ENCODE data around the gene APC2. TPM values are rescaled to one million over a fixed set of nuclear protein-coding genes. Genes with fewer than 3 reads are reported as not detected.

The APC2 gene
- total RNA-seq, 2 experiments from 2014 or later, result 0.07 to 0.29 TPM

- CTCF ChIA-PET, result interaction anchor here (1.1 to 1.8 kb wide), 2 partner anchors 136 to 158 kb away, joined by 3 to 5 read pairs; no protein-coding TSS in a partner anchor
- H3K4me1 Mint-ChIP-seq (ENCODE audit: low read depth), result peaks cover 18% of the 10 kb centered on the region
- H3K9me3 Mint-ChIP-seq, result no peaks in the 10 kb centered on the region
- DNase-seq (no peak), ATAC-seq (no peak)
- intact Hi-C loops (cut with micrococcal nuclease), result no loop called here
- TF ChIP-seq, protein P1, sequence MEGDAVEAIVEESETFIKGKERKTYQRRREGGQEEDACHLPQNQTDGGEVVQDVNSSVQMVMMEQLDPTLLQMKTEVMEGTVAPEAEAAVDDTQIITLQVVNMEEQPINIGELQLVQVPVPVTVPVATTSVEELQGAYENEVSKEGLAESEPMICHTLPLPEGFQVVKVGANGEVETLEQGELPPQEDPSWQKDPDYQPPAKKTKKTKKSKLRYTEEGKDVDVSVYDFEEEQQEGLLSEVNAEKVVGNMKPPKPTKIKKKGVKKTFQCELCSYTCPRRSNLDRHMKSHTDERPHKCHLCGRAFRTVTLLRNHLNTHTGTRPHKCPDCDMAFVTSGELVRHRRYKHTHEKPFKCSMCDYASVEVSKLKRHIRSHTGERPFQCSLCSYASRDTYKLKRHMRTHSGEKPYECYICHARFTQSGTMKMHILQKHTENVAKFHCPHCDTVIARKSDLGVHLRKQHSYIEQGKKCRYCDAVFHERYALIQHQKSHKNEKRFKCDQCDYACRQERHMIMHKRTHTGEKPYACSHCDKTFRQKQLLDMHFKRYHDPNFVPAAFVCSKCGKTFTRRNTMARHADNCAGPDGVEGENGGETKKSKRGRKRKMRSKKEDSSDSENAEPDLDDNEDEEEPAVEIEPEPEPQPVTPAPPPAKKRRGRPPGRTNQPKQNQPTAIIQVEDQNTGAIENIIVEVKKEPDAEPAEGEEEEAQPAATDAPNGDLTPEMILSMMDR (IDR thresholded peaks at IDR 0.05), result no peak
- peaks cover 5% of the 10 kb centered on the region for H3K27me3 Mint-ChIP-seq
- POLR2A ChIA-PET, result interaction anchor here (1.3 to 1.5 kb wide), 3 partner anchors 14 to 41 kb away, joined by 3 to 5 read pairs (median 3); no protein-coding TSS in a partner anchor
- peak overlapping the region; percentile 70 for H3K4me3 Mint-ChIP-seq
- peak overlapping the region; percentile 67 for H3K27ac Mint-ChIP-seq
- H3K36me3 Mint-ChIP-seq (ENCODE audit: low read depth), result no peaks in the 10 kb centered on the region
These were observed 47.4 kb upstream of the APC2 start for GRCh38 chr19:1402411-1403070.

GRCh38 chr19:1406774-1407527, 43.0 kb upstream of the APC2 start:
- Mint-ChIP-seq H3K4me3 (peak overlapping the region; percentile 71), H3K27ac (peak overlapping the region; percentile 76), H3K27me3 (peaks cover 5% of the 10 kb centered on the region), H3K4me1 (ENCODE audit: low read depth) (peaks cover 42% of the 10 kb centered on the region), H3K36me3 (ENCODE audit: low read depth) (peaks cover 23% of the 10 kb centered on the region), H3K9me3 (no peaks in the 10 kb centered on the region)
- TF ChIP-seq, protein P1 (IDR thresholded peaks at IDR 0.05), result peak; percentile 92
- ChIA-PET POLR2A (no interaction called here), CTCF (no interaction called here)
- DNase-seq (peak; percentile 99), ATAC-seq (peak; percentile 88)
- intact Hi-C loops (cut with micrococcal nuclease), result no loop called here

DNA sequence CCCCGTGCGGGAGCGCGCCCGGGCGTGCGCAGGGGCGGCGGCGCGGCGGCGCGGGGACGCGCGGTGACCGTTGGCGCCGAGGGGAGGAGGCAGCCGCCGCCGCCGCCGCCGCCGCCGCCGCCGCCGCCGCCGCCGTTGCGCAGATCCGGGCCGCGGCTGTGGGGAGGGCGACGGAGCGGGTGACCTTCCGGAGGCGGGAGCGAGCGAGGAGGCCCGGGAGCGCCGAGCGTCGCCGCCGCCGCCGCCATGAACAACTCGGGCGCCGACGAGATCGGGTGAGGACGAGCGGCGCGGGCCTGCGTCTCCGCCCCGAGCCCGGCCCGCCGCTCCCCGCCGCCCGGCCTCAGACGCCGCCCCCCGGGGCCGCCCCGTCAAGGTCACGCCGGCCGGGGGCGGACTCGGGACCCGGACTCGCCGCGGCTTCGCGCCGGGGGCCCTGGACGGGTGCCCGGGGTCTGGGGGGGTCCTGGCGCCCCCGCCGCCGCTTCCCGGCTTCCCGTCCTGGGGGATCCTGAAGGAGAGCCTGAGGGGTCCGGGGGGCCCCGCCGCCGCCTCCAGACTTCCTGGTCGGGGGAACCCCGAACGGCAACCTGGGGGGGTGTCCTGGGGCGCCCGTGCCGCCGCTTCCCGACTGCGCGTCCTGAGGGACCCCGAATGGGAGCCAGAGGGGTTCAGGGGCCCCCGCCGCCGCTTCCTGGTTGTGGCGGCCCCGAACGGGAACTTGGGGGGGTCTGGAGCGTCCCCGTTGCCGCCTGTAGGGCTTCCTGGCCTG, 42.2 kb upstream of the APC2 start, which contains the start of gene DAZAP1:
Gene DAZAP1, plus strand, starts transcription at position 59 of the 772 bp plus-strand sequence. Its CDS starts 188 bp downstream, at position 247.
- intact Hi-C loops (cut with micrococcal nuclease), result no loop called here
- ChIA-PET CTCF (interaction anchor here (1.0 kb wide), 1 partner anchor 138 kb away, joined by 4 read pairs; no protein-coding TSS in a partner anchor), POLR2A (no interaction called here)
- Mint-ChIP-seq H3K36me3 (ENCODE audit: low read depth) (peaks cover 25% of the 10 kb centered on the region), H3K9me3 (no peaks in the 10 kb centered on the region), H3K4me1 (ENCODE audit: low read depth) (peaks cover 43% of the 10 kb centered on the region), H3K4me3 (peak within 1 kb of the TSS; percentile 95), H3K27me3 (peaks cover 2% of the 10 kb centered on the region), H3K27ac (peak within 1 kb of the TSS; percentile 94)
- no peak for DNase-seq
- TF ChIP-seq, protein P1 (IDR thresholded peaks at IDR 0.05), result no peak
- ATAC-seq, result peak; percentile 10

- ChIA-PET CTCF (interaction anchor here (0.7 to 1.4 kb wide), 4 partner anchors 13 to 138 kb away, joined by 3 to 4 read pairs (median 3); no protein-coding TSS in a partner anchor), POLR2A (interaction anchor here (1.1 to 1.6 kb wide), 3 partner anchors 12 to 139 kb away, joined by 3 to 5 read pairs (median 5); partner anchors contain the start of gene CIRBP)
- ATAC-seq (peak; percentile 14), DNase-seq (peak; percentile 72)
- intact Hi-C loops (cut with micrococcal nuclease), result no loop called here
- H3K4me3 Mint-ChIP-seq, result peak overlapping the region; percentile 95
- TF ChIP-seq, protein P1 (IDR thresholded peaks at IDR 0.05), result no peak
- peaks cover 27% of the 10 kb centered on the region for H3K36me3 Mint-ChIP-seq (ENCODE audit: low read depth)
- H3K9me3 Mint-ChIP-seq, result no peaks in the 10 kb centered on the region
- peaks cover 50% of the 10 kb centered on the region for H3K4me1 Mint-ChIP-seq (ENCODE audit: low read depth)
- peak overlapping the region; percentile 94 for H3K27ac Mint-ChIP-seq
- no peaks in the 10 kb centered on the region for H3K27me3 Mint-ChIP-seq
These were observed 41.4 kb upstream of the APC2 start for GRCh38 chr19:1408300-1409203.

Data from activated CD8-positive, alpha-beta T cell treated with anti-CD3 and anti-CD28 coated beads for 36 hours (primary cell).